ENCODE measurements around the gene HLA-DMA. TPM values are rescaled to one million over a fixed set of nuclear protein-coding genes. Genes with fewer than 3 reads are reported as not detected.
A peak's percentile ranks its signal among the peaks of the same experiment; 100 is the strongest.

Gene HLA-DMA
- total RNA-seq, 1 donor from 2014 or later: 8.7 TPM

DNA sequence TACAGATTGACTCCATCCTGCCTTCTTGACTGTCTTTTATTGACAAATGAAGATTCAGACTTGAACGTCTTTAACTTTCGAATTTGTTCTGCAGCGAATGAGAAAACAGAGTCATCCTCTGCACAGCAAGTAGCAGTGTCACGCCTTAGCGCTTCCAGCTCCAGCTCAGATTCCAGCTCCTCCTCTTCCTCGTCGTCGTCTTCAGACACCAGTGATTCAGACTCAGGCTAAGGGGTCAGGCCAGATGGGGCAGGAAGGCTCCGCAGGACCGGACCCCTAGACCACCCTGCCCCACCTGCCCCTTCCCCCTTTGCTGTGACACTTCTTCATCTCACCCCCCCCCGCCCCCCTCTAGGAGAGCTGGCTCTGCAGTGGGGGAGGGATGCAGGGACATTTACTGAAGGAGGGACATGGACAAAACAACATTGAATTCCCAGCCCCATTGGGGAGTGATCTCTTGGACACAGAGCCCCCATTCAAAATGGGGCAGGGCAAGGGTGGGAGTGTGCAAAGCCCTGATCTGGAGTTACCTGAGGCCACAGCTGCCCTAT lies 27.7 kb upstream of the HLA-DMA start:
- Mint-ChIP-seq H3K4me1 (peaks cover 41% of the 10 kb centered on the region), H3K27ac (peak overlapping the region; percentile 22), H3K27me3 (no peaks in the 10 kb centered on the region), H3K4me3 (no peak overlapping the region), H3K9me3 (no peaks in the 10 kb centered on the region), H3K36me3 (ENCODE audit: low read depth) (peaks cover 67% of the 10 kb centered on the region)
- DNase-seq: peak; percentile 56
- intact Hi-C loops (cut with micrococcal nuclease): no loop called here

DNA sequence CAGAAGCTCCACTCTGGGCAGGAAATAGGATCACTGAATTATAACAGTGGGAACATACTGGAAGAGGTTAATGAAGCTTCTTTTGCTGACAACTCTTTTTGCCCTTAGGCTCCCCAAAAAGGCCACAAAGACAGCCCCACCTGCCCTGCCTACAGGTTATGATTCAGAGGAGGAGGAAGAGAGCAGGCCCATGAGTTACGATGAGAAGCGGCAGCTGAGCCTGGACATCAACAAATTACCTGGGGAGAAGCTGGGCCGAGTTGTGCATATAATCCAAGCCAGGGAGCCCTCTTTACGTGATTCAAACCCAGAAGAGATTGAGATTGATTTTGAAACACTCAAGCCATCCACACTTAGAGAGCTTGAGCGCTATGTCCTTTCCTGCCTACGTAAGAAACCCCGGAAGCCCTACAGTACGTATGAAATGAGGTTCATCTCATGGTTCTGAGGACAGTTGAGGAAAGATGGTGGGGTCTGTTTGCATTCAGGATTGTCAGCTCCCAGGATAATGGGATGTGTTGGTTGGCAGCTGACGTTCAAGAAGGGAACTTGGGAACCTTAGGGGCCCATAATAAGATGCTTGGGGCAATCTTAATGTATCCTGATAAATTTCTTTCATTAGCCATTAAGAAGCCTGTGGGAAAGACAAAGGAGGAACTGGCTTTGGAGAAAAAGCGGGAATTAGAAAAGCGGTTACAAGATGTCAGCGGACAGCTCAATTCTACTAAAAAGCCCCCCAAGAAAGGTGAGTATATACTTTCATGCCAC lies 27.0 kb upstream of the HLA-DMA start:
- peak overlapping the region; percentile 10 for H3K27ac Mint-ChIP-seq
- peak; percentile 55 for DNase-seq
- no peaks in the 10 kb centered on the region for H3K27me3 Mint-ChIP-seq
- intact Hi-C loops (cut with micrococcal nuclease): no loop called here
- peaks cover 73% of the 10 kb centered on the region for H3K36me3 Mint-ChIP-seq (ENCODE audit: low read depth)
- H3K4me3 Mint-ChIP-seq: no peak overlapping the region
- H3K9me3 Mint-ChIP-seq: no peaks in the 10 kb centered on the region
- H3K4me1 Mint-ChIP-seq: peaks cover 44% of the 10 kb centered on the region

DNA sequence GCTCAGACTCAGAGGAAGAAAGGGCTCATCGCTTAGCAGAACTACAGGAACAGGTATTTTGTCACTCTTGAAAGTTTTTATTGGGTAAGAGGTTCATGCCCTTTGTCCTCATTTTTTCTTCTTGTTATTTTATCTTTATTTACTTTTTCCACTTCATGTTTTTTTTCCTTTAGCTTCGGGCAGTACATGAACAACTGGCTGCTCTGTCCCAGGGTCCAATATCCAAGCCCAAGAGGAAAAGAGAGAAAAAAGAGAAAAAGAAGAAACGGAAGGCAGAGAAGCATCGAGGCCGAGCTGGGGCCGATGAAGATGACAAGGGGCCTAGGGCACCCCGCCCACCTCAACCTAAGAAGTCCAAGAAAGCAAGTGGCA lies 25.0 kb upstream of the HLA-DMA start:
- H3K27me3 Mint-ChIP-seq: no peaks in the 10 kb centered on the region
- H3K9me3 Mint-ChIP-seq: no peaks in the 10 kb centered on the region
- H3K4me1 Mint-ChIP-seq: peaks cover 41% of the 10 kb centered on the region
- H3K36me3 Mint-ChIP-seq (ENCODE audit: low read depth): peaks cover 93% of the 10 kb centered on the region
- H3K27ac Mint-ChIP-seq: no peak overlapping the region
- intact Hi-C loops (cut with micrococcal nuclease): no loop called here
- DNase-seq: no peak
- H3K4me3 Mint-ChIP-seq: peak overlapping the region; percentile 40

DNA sequence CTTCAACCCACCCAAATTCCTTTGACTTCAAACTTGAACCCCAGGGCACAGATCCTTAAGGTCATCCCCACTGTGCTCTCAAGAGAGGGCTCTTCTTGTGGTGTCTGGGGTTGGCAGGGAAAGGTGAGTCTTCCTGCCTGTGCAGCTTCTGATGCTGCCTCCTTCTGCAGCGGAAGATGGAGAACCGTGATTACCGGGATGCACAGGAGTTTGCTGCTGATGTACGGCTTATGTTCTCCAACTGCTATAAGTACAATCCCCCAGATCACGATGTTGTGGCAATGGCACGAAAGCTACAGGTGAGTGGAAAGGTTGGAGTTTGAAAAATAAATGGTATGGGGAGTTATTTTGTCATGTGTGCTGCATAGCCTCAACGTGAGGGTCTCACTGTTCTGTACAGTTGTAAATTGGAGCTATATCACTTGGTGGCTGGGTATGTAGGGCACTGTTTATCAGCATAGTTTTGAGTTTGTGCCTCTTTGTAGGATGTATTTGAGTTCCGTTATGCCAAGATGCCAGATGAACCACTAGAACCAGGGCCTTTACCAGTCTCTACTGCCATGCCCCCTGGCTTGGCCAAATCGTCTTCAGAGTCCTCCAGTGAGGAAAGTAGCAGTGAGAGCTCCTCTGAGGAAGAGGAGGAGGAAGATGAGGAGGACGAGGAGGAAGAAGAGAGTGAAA lies 24.5 kb upstream of the HLA-DMA start:
- intact Hi-C loops (cut with micrococcal nuclease): no loop called here

DNA sequence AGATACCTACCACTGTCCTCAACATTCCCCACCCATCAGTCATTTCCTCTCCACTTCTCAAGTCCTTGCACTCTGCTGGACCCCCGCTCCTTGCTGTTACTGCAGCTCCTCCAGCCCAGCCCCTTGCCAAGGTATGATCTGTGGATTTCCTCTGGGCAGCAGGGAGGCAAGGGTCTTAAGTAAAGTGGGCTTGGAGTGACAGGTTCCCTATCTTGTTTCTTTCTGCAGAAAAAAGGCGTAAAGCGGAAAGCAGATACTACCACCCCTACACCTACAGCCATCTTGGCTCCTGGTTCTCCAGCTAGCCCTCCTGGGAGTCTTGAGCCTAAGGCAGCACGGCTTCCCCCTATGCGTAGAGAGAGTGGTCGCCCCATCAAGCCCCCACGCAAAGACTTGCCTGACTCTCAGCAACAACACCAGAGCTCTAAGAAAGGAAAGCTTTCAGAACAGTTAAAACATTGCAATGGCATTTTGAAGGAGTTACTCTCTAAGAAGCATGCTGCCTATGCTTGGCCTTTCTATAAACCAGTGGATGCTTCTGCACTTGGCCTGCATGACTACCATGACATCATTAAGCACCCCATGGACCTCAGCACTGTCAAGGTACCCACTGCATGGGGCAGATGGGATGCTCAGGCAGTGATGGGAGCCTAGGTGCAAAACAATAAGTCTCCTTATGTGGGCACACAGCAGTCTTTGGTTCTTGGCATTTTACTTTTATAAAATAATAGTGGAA lies 23.6 kb upstream of the HLA-DMA start:
- Mint-ChIP-seq H3K9me3 (no peaks in the 10 kb centered on the region), H3K27me3 (no peaks in the 10 kb centered on the region), H3K4me3 (peak overlapping the region; percentile 94), H3K27ac (peak overlapping the region; percentile 25), H3K4me1 (peaks cover 44% of the 10 kb centered on the region), H3K36me3 (ENCODE audit: low read depth) (peaks cover 99% of the 10 kb centered on the region)
- DNase-seq: peak; percentile 56
- intact Hi-C loops (cut with micrococcal nuclease): no loop called here

More for the DNA sequence above, 24.5 kb upstream of the HLA-DMA start:
- Mint-ChIP-seq H3K4me3 (peak overlapping the region; percentile 40), H3K27me3 (no peaks in the 10 kb centered on the region), H3K27ac (peak overlapping the region; percentile 74), H3K4me1 (peaks cover 41% of the 10 kb centered on the region), H3K9me3 (no peaks in the 10 kb centered on the region), H3K36me3 (ENCODE audit: low read depth) (peaks cover 96% of the 10 kb centered on the region)
- DNase-seq: peak; percentile 55

DNA sequence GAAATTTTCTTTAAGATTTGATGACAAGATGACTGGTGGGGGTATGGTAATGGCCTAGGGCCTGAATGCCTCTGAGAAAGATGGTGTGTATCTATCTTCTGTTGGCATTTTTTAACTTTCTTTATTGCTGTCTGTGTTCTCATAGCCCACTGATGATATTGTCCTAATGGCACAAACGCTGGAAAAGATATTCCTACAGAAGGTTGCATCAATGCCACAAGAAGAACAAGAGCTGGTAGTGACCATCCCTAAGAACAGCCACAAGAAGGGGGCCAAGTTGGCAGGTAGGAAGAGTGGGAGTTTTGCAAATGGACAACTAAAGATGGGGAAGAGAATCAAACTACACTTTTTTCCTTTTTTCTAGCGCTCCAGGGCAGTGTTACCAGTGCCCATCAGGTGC lies 23.0 kb upstream of the HLA-DMA start:
- no peaks in the 10 kb centered on the region for H3K27me3 Mint-ChIP-seq
- no peak for DNase-seq
- H3K4me1 Mint-ChIP-seq: peaks cover 44% of the 10 kb centered on the region
- H3K9me3 Mint-ChIP-seq: no peaks in the 10 kb centered on the region
- H3K36me3 Mint-ChIP-seq (ENCODE audit: low read depth): peaks cover 100% of the 10 kb centered on the region
- H3K4me3 Mint-ChIP-seq: peak overlapping the region; percentile 94
- intact Hi-C loops (cut with micrococcal nuclease): no loop called here
- H3K27ac Mint-ChIP-seq: peak overlapping the region; percentile 43

DNA sequence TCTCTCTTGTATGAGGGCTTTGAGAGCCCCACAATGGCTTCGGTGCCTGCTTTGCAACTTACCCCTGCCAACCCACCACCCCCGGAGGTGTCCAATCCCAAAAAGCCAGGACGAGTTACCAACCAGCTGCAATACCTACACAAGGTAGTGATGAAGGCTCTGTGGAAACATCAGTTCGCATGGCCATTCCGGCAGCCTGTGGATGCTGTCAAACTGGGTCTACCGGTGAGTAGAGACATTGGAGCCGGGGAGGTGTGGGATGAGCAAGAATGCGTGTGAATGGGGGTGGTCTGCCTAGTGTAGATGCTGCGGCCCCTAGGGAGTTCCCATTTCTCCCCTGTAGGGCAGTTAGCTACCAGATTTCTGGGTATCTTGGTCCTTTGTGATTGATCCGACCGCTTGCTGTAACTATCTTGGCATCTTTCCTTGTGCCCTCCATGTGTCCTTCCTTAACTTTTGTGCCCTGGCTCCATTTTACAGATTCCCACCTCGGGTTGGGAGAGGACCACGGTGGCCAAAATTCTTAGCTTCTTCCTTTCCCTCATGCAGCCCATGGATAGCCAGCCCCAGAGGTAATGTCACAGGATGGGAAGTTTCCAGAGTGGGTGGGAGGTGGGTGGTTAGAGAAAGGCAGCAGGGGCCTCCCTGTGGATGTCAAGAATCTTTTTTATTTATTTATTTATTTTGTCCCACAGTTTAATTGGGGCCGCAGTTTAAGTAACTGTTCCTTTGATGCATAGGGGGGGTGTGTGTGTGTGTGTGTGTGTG lies 21.8 kb upstream of the HLA-DMA start:
- Mint-ChIP-seq H3K4me3 (peak overlapping the region; percentile 94), H3K9me3 (no peaks in the 10 kb centered on the region), H3K27ac (peak overlapping the region; percentile 32), H3K4me1 (peaks cover 41% of the 10 kb centered on the region), H3K27me3 (no peaks in the 10 kb centered on the region), H3K36me3 (ENCODE audit: low read depth) (peaks cover 96% of the 10 kb centered on the region)
- intact Hi-C loops (cut with micrococcal nuclease): loop anchor here (1.0 to 5.0 kb wide), 3 partner anchors 9 to 777 kb away; partner anchors contain the start of gene TAPBP
- DNase-seq: peak; percentile 71

DNA sequence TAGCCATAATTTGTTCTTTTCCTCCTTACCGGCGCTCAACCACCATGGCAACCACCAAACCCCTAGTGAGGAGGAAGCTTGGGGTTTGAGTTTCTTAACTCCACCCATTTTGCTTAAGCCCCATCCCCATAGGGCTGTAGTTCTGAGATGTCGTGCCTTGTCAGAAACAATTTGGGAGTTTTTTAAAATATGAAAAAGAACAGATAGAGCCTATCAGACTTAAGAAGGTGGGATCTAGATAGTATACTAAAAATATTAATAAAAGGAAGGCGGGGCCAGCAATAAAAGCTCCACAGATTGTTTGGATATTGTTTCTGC lies 21.1 kb upstream of the HLA-DMA start:
- DNase-seq: peak; percentile 83
- H3K4me3 Mint-ChIP-seq: peak overlapping the region; percentile 94

DNA sequence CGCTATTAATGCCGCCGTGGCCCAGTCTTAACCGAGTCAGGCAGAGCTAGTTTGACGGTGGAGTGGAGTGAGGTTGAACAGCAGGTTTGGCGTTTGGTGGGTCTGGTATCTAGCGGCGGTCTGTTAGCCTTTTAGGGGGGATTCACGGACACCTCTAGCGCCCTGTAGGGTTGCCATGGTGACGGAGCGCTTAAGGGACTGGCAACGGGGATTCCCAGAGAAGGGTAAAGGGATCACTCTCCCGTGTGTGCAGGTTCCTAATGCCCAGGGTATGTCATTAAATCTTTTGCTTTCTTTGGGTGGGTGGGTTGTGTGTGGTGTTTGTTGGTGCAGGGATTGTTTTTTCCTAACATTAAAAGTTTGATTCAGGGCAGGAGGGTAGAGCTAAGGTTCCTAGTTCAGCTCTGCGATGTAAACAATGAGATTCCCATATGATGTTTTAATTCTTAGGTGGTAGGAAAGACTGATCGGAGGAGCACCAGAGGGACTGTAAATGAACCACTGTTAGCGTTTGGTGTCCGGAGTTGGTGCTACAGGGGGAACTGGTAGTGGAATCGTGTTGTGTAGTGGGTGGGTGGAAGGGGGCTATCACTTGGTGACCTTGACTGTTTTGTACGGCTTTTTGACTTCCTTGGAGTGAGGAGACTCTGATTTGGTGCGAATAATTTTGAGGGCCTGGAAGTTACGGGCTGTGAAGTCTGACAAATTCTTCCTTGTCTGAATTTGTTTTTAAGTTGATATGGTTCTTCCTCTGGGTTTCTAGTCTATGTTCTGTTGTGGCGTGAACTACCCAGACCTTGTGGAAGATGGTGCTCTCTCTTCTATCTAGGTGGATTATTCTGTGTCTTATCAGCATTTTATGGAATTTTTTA lies 20.5 kb upstream of the HLA-DMA start:
- DNase-seq: peak; percentile 86
- no peaks in the 10 kb centered on the region for H3K9me3 Mint-ChIP-seq
- peaks cover 36% of the 10 kb centered on the region for H3K4me1 Mint-ChIP-seq
- peak overlapping the region; percentile 94 for H3K4me3 Mint-ChIP-seq
- H3K36me3 Mint-ChIP-seq (ENCODE audit: low read depth): peaks cover 87% of the 10 kb centered on the region
- peak overlapping the region; percentile 100 for H3K27ac Mint-ChIP-seq
- intact Hi-C loops (cut with micrococcal nuclease): loop anchor here (1.0 to 5.0 kb wide), 4 partner anchors 10 to 776 kb away; partner anchors contain the start of genes CUTA and TAPBP
- H3K27me3 Mint-ChIP-seq: no peaks in the 10 kb centered on the region

More for the DNA sequence above, 21.1 kb upstream of the HLA-DMA start:
- intact Hi-C loops (cut with micrococcal nuclease): loop anchor here (1.0 to 5.0 kb wide), 3 partner anchors 9 to 777 kb away; partner anchors contain the start of gene TAPBP
- no peaks in the 10 kb centered on the region for H3K9me3 Mint-ChIP-seq
- H3K27me3 Mint-ChIP-seq: no peaks in the 10 kb centered on the region
- peaks cover 92% of the 10 kb centered on the region for H3K36me3 Mint-ChIP-seq (ENCODE audit: low read depth)
- H3K4me1 Mint-ChIP-seq: peaks cover 39% of the 10 kb centered on the region
- peak overlapping the region; percentile 100 for H3K27ac Mint-ChIP-seq

DNA sequence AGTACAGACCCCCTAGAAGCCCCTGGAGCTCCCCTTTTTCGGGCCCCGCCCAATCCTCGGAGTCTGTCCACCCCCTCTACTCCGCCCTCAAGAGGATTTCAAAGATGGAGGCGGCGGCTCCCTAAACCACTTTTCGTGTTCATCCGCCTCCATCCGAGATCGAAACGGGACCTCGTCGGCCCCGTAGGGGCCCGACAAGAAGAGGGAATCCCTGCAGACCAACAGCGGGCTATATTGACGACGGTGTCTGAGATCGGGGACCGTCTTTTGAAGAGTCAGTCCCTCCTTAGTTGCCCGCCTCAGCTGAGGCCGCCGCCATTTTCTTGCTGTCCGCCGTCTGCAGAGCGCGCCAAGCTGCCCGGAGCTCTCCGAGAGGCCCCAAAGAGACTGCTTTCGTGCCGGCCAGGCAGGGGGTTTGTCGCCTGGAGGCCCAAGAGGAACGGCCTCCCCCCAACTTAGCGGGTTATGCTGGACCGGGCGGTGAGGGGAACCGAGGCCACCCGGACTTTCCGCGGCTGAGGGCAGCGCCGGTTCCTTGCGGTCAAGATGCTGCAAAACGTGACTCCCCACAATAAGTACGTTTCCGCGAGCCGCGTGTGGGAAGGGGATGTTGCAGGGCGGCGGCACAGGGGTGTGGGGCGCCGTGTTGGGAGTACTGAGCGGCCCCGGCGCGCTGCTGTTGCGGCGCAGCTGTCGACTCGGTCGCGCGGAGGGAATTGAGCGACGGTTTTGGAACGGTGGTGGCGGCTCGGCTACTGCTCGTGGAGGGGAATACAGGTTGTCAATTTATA lies 19.7 kb upstream of the HLA-DMA start:
- peak; percentile 87 for DNase-seq
- Mint-ChIP-seq H3K36me3 (ENCODE audit: low read depth) (peaks cover 82% of the 10 kb centered on the region), H3K27ac (peak overlapping the region; percentile 100), H3K4me3 (peak overlapping the region; percentile 94), H3K9me3 (no peaks in the 10 kb centered on the region), H3K4me1 (peaks cover 30% of the 10 kb centered on the region), H3K27me3 (no peaks in the 10 kb centered on the region)
- intact Hi-C loops (cut with micrococcal nuclease): loop anchor here (2.0 to 5.0 kb wide), 3 partner anchors 340 to 775 kb away; partner anchors contain the start of genes CUTA and TAPBP

DNA sequence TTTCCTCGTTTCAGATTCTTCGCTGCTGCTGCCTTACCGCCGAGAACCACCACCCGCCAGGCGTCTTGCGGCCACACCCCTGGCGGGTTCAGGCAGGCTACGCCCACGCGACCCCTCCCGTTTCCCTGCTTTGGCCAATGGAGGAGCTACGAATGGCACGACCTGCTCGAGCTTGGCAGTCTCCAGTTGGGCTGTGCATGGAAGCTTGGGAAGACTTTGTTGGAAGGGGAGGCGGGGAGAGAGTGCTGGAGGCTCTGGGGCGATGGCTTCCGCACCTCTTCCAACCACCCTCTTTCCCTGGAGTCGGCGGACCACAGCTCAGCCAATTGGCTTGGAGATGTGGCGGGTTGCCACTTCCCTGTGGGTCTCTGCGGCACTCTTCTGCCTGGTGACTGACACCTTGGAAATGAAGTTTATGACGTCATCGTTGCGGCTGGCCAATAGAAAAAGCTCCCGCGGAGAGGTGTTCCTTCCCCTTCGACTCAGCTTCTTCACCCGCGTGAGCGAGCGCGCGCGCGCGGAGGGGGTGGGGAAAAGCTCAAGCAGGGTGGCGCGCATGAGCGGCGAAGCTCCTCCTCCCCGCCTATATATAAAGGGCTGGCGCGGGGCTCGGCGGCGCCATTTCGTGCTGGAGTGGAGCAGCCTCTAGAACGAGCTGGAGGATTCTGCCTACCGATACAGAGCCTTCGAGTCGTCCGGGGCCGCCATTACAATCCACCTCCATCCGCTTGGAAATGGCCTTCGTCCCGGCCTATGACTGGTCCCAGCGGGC lies 18.9 kb upstream of the HLA-DMA start:
- Mint-ChIP-seq H3K27me3 (no peaks in the 10 kb centered on the region), H3K4me1 (peaks cover 33% of the 10 kb centered on the region), H3K27ac (peak overlapping the region; percentile 100), H3K4me3 (peak overlapping the region; percentile 94), H3K36me3 (ENCODE audit: low read depth) (peaks cover 74% of the 10 kb centered on the region), H3K9me3 (no peaks in the 10 kb centered on the region)
- DNase-seq: peak; percentile 100
- intact Hi-C loops (cut with micrococcal nuclease): loop anchor here (2.0 to 5.0 kb wide), 4 partner anchors 341 to 774 kb away; partner anchors contain the start of genes CUTA, PHF1 and TAPBP

All from activated CD4-positive, alpha-beta T cell treated with anti-CD3 and anti-CD28 coated beads, Interleukin-2, amount 10 ng/mL, durations not matched to agents 24 days and 14 days (primary cell).